ENCODE results near the gene DUSP19. TPM values are rescaled to one million over a fixed set of nuclear protein-coding genes. Genes with fewer than 3 reads are reported as not detected.

DUSP19 gene
- total and polyA plus RNA-seq, 2 of the 8 experiments (the other 6 are each of a cell fraction or from before 2014, with no cell fraction given), result 0.73 to 2.3 TPM

DNA sequence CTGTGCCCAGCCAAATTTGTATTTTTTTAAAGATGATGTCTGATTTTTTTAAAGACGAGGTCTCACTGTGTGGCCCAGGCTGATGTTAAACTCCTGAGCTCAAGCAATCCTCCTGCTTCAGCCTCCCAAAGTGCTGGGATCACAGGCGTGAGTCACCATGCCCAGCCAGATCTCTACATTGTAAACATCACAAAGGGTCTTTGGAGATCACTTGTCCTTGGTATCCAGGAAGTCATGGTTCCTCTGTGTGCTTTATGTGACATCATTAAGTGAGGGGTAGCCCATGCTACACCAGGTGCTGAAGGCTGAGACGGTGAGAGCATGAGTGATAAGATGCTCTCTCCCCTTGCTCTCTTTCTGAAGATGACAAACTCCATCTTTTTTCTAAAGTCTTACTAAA, 38.7 kb downstream of the DUSP19 start (continued):
- TF ChIP-seq, protein P1, sequence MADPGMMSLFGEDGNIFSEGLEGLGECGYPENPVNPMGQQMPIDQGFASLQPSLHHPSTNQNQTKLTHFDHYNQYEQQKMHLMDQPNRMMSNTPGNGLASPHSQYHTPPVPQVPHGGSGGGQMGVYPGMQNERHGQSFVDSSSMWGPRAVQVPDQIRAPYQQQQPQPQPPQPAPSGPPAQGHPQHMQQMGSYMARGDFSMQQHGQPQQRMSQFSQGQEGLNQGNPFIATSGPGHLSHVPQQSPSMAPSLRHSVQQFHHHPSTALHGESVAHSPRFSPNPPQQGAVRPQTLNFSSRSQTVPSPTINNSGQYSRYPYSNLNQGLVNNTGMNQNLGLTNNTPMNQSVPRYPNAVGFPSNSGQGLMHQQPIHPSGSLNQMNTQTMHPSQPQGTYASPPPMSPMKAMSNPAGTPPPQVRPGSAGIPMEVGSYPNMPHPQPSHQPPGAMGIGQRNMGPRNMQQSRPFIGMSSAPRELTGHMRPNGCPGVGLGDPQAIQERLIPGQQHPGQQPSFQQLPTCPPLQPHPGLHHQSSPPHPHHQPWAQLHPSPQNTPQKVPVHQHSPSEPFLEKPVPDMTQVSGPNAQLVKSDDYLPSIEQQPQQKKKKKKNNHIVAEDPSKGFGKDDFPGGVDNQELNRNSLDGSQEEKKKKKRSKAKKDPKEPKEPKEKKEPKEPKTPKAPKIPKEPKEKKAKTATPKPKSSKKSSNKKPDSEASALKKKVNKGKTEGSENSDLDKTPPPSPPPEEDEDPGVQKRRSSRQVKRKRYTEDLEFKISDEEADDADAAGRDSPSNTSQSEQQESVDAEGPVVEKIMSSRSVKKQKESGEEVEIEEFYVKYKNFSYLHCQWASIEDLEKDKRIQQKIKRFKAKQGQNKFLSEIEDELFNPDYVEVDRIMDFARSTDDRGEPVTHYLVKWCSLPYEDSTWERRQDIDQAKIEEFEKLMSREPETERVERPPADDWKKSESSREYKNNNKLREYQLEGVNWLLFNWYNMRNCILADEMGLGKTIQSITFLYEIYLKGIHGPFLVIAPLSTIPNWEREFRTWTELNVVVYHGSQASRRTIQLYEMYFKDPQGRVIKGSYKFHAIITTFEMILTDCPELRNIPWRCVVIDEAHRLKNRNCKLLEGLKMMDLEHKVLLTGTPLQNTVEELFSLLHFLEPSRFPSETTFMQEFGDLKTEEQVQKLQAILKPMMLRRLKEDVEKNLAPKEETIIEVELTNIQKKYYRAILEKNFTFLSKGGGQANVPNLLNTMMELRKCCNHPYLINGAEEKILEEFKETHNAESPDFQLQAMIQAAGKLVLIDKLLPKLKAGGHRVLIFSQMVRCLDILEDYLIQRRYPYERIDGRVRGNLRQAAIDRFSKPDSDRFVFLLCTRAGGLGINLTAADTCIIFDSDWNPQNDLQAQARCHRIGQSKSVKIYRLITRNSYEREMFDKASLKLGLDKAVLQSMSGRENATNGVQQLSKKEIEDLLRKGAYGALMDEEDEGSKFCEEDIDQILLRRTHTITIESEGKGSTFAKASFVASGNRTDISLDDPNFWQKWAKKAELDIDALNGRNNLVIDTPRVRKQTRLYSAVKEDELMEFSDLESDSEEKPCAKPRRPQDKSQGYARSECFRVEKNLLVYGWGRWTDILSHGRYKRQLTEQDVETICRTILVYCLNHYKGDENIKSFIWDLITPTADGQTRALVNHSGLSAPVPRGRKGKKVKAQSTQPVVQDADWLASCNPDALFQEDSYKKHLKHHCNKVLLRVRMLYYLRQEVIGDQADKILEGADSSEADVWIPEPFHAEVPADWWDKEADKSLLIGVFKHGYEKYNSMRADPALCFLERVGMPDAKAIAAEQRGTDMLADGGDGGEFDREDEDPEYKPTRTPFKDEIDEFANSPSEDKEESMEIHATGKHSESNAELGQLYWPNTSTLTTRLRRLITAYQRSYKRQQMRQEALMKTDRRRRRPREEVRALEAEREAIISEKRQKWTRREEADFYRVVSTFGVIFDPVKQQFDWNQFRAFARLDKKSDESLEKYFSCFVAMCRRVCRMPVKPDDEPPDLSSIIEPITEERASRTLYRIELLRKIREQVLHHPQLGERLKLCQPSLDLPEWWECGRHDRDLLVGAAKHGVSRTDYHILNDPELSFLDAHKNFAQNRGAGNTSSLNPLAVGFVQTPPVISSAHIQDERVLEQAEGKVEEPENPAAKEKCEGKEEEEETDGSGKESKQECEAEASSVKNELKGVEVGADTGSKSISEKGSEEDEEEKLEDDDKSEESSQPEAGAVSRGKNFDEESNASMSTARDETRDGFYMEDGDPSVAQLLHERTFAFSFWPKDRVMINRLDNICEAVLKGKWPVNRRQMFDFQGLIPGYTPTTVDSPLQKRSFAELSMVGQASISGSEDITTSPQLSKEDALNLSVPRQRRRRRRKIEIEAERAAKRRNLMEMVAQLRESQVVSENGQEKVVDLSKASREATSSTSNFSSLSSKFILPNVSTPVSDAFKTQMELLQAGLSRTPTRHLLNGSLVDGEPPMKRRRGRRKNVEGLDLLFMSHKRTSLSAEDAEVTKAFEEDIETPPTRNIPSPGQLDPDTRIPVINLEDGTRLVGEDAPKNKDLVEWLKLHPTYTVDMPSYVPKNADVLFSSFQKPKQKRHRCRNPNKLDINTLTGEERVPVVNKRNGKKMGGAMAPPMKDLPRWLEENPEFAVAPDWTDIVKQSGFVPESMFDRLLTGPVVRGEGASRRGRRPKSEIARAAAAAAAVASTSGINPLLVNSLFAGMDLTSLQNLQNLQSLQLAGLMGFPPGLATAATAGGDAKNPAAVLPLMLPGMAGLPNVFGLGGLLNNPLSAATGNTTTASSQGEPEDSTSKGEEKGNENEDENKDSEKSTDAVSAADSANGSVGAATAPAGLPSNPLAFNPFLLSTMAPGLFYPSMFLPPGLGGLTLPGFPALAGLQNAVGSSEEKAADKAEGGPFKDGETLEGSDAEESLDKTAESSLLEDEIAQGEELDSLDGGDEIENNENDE (IDR thresholded peaks at IDR 0.05; ENCODE audit: insufficient replicate concordance, low read length), result no peak
- no peak for TF ChIP-seq TEAD4 (IDR thresholded peaks at IDR 0.05; ENCODE audit: low read depth, low read length)
- TF ChIP-seq EZH2 (IDR thresholded peaks at IDR 0.05; ENCODE audit: low read depth, low read length, severe bottlenecking), result no peak
- TF ChIP-seq HDAC6 (IDR thresholded peaks at IDR 0.05; ENCODE audit: low read depth, low read length), result no peak
- TF ChIP-seq POLR2A (IDR thresholded peaks at IDR 0.05; ENCODE audit: control extremely low read depth in 1 of 2, low read depth in 2 of 2, low read length in 2 of 2), result no peak
- TF ChIP-seq RAD21 (IDR thresholded peaks at IDR 0.05 in 1 of 2, conservative IDR thresholded peaks at IDR 0.05 in 1 of 2; ENCODE audit: low read depth in 2 of 2, low read length in 2 of 2), result no peak
- no peak for TF ChIP-seq SP4 (IDR thresholded peaks at IDR 0.05; ENCODE audit: low read length)
- no peak for TF ChIP-seq PHF8 (conservative IDR thresholded peaks at IDR 0.05; ENCODE audit: low read depth, low read length)
- TF ChIP-seq SIN3A (conservative IDR thresholded peaks at IDR 0.05 in 1 of 2, IDR thresholded peaks at IDR 0.05 in 1 of 2; ENCODE audit: low read depth in 1 of 2, low read length in 2 of 2), result no peak
- no peak for TF ChIP-seq BRCA1 (IDR thresholded peaks at IDR 0.05; ENCODE audit: low read depth, low read length)
- TF ChIP-seq, protein P2, sequence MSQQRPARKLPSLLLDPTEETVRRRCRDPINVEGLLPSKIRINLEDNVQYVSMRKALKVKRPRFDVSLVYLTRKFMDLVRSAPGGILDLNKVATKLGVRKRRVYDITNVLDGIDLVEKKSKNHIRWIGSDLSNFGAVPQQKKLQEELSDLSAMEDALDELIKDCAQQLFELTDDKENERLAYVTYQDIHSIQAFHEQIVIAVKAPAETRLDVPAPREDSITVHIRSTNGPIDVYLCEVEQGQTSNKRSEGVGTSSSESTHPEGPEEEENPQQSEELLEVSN (IDR thresholded peaks at IDR 0.05), result no peak
